Measurements from ENCODE around the gene TAS2R14.

- TF ChIP-seq POLR2A (IDR thresholded peaks at IDR 0.05) (no peak), CTCF (IDR thresholded peaks at IDR 0.05 in 4 of 5, conservative IDR thresholded peaks at IDR 0.05 in 1 of 5) (no peak)
These were observed 29.8 kb upstream of the TAS2R14 start for GRCh38 chr12:10968765-10969456.
